ENCODE data around the gene NOL12.
"Not testable (repeated sequence)": the region's sequence is repeated elsewhere in the genome, so short reads cannot be mapped to it uniquely, and the experiment has no call there.

Gene NOL12

DNA sequence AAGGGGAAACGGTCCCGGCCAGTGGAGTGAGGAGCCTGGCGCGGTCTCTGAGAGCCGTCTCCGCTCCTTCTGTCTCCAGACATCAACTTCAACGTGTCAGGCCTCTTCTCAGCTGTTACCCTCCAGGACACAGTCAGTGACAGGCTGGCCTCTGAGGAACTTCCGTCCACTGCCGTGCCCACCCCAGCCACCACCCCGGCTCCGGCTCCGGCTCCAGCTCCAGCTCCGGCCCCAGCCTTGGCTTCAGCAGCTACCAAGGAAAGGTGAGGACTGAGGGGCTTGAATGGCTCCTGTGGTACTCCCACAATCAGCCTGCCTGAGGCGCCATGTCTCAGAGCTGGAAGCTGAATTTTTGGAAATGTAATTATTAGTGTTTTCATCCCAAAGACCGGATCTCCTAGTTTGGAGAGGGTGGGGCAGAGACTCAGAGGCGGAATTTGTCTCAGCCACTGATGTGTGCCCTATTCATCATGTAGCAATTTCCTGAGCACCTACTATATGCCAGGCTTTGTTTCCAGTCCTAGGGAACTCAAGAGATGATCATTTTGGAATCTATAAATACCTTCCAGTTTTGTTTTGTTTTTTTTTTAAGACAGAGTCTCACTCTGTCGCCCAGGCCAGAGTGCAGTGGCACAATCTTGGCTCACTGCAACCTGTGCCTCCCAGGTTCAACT lies 35.5 kb upstream of the NOL12 start:
- no peak overlapping the region for H2AK5ac ChIP-seq (ENCODE audit: low read length, severe bottlenecking)
- 98% methylated on average over 14 of the region's 17 CpGs for WGBS
- no peak overlapping the region for H3K14ac ChIP-seq (ENCODE audit: low read length in 2 of 2)
- H2AFZ ChIP-seq (ENCODE audit: low read depth, low read length), result no peak overlapping the region
- H3K79me1 ChIP-seq (replicated peaks; ENCODE audit: low read length, poor library complexity, severe bottlenecking), result peaks cover 33% of the 10 kb centered on the region
- H4K8ac ChIP-seq (ENCODE audit: low read length), result no peak overlapping the region
- no peak overlapping the region for H3K4me2 ChIP-seq (ENCODE audit: low read length, poor library complexity, severe bottlenecking)
- no peak overlapping the region for H3K18ac ChIP-seq (ENCODE audit: low read depth in 1 of 2, low read length in 2 of 2)
- H3K27me3 ChIP-seq (ENCODE audit: control insufficient read depth in 1 of 2, insufficient read depth in 1 of 2, low read length in 2 of 2), result no peaks in the 10 kb centered on the region
- H3K23ac ChIP-seq (ENCODE audit: low read length in 2 of 2), result no peak overlapping the region
- DNase-seq, result no peak
- no peak overlapping the region for H2BK120ac ChIP-seq (ENCODE audit: low read depth, low read length)
- no peak overlapping the region for H3K4me3 ChIP-seq (ENCODE audit: insufficient read depth in 1 of 2, low read depth in 1 of 2, low read length in 2 of 2)
- H3K9ac ChIP-seq (ENCODE audit: low read length), result no peak overlapping the region
- no peak overlapping the region for H3K27ac ChIP-seq (ENCODE audit: low read length, poor library complexity, severe bottlenecking)
- no peak overlapping the region for H2BK15ac ChIP-seq (ENCODE audit: low read depth, poor library complexity, severe bottlenecking)
- peaks cover 42 to 91% of the 10 kb centered on the region in 2 experiments for H3K36me3 ChIP-seq (ENCODE audit: control insufficient read depth in 1 of 2, insufficient read depth in 2 of 2, low read depth in 1 of 2, low read length in 2 of 2)
- H2BK5ac ChIP-seq (ENCODE audit: low read depth, low read length, poor library complexity, severe bottlenecking), result no peak overlapping the region
- H3K9me3 ChIP-seq (ENCODE audit: control insufficient read depth, low read length), result no peaks in the 10 kb centered on the region
- no peak overlapping the region for H3K4ac ChIP-seq (ENCODE audit: low read depth in 1 of 2, low read length in 2 of 2)
- peaks cover 3% of the 10 kb centered on the region for H3K4me1 ChIP-seq (ENCODE audit: control insufficient read depth, insufficient read depth, low read depth, low read length)
- no peak overlapping the region for H2BK12ac ChIP-seq (ENCODE audit: low read length in 2 of 2)
- H4K91ac ChIP-seq (ENCODE audit: low read length), result no peak overlapping the region

DNA sequence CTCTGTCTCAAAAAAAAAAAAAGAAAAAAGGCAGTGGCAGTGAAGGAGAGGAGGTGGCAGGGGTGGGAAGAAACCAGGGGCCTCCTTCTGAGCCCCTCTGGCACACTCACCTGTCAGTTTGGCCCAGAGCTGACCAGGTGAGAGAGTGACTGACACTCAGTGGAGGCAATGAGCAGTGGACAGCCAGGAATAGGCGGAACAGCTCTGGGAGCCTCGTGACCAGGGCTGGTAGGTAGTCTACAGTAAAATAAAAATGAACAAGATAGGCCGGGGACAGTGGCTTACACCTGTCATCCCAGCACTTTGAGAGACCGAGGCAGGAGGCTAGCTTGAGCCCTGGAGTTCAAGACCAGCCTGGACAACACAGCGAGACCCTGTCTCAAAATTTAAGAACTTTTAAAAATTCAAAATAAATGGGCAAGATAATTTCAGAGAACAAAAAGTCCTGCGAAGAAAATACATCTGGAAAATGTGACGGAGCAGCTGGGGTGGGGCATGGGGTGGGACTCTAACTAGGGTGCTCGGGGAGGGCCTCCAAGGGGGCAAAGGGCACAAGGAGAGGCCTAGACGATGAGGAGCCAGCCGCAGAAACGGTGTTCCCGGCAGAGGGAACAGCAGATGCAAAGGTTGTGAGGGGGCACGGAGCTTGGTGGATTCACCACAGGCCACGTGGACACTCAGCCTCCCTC lies 31.4 kb upstream of the NOL12 start:
- no peak overlapping the region for H2BK15ac ChIP-seq (ENCODE audit: low read depth, poor library complexity, severe bottlenecking)
- H4K8ac ChIP-seq (ENCODE audit: low read length), result no peak overlapping the region
- WGBS, result 94% methylated on average over 13 of the region's 14 CpGs
- H2BK120ac ChIP-seq (ENCODE audit: low read depth, low read length), result no peak overlapping the region
- H3K27me3 ChIP-seq (ENCODE audit: control insufficient read depth in 1 of 2, insufficient read depth in 1 of 2, low read length in 2 of 2), result no peaks in the 10 kb centered on the region
- H3K4me3 ChIP-seq (ENCODE audit: insufficient read depth in 1 of 2, low read depth in 1 of 2, low read length in 2 of 2), result no peak overlapping the region
- H3K27ac ChIP-seq (ENCODE audit: low read length, poor library complexity, severe bottlenecking), result no peak overlapping the region
- no peak overlapping the region for H3K4me2 ChIP-seq (ENCODE audit: low read length, poor library complexity, severe bottlenecking)
- no peak overlapping the region for H2AFZ ChIP-seq (ENCODE audit: low read depth, low read length)
- no peak overlapping the region for H4K91ac ChIP-seq (ENCODE audit: low read length)
- H2AK5ac ChIP-seq (ENCODE audit: low read length, severe bottlenecking), result no peak overlapping the region
- H3K4me1 ChIP-seq (ENCODE audit: control insufficient read depth, insufficient read depth, low read depth, low read length), result peaks cover 12% of the 10 kb centered on the region
- H2BK5ac ChIP-seq (ENCODE audit: low read depth, low read length, poor library complexity, severe bottlenecking), result no peak overlapping the region
- H3K9ac ChIP-seq (ENCODE audit: low read length), result no peak overlapping the region
- no peak for DNase-seq
- H3K9me3 ChIP-seq (ENCODE audit: control insufficient read depth, low read length), result no peaks in the 10 kb centered on the region
- no peak overlapping the region for H3K18ac ChIP-seq (ENCODE audit: low read depth in 1 of 2, low read length in 2 of 2)
- no peak overlapping the region for H3K14ac ChIP-seq (ENCODE audit: low read length in 2 of 2)
- no peak overlapping the region for H2BK12ac ChIP-seq (ENCODE audit: low read length in 2 of 2)
- H3K79me1 ChIP-seq (replicated peaks; ENCODE audit: low read length, poor library complexity, severe bottlenecking), result peaks cover 13% of the 10 kb centered on the region
- no peak overlapping the region for H3K4ac ChIP-seq (ENCODE audit: low read depth in 1 of 2, low read length in 2 of 2)
- H3K23ac ChIP-seq (ENCODE audit: low read length in 2 of 2), result no peak overlapping the region
- peaks cover 28 to 59% of the 10 kb centered on the region in 2 experiments for H3K36me3 ChIP-seq (ENCODE audit: control insufficient read depth in 1 of 2, insufficient read depth in 2 of 2, low read depth in 1 of 2, low read length in 2 of 2)

DNA sequence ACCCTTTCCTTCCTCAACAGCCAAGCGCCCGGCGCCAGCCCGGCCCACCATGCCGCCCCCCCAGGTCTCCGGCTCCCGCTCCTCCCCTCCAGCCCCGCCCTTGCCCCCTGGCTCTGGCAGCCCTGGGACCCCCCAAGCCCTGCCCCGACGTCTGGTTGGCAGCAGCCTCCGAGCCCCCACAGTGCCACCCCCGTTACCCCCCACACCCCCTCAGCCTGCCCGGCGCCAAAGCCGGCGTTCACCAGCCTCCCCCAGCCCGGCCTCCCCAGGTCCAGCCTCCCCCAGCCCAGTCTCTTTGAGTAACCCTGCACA lies 30.9 kb upstream of the NOL12 start:
- H2BK15ac ChIP-seq (ENCODE audit: low read depth, poor library complexity, severe bottlenecking), result no peak overlapping the region
- H2AFZ ChIP-seq (ENCODE audit: low read depth, low read length), result no peak overlapping the region
- H3K36me3 ChIP-seq (ENCODE audit: control insufficient read depth in 1 of 2, insufficient read depth in 2 of 2, low read depth in 1 of 2, low read length in 2 of 2), result peaks cover 23 to 56% of the 10 kb centered on the region in 2 experiments
- no peak overlapping the region for H4K91ac ChIP-seq (ENCODE audit: low read length)
- H3K27ac ChIP-seq (ENCODE audit: low read length, poor library complexity, severe bottlenecking), result no peak overlapping the region
- peaks cover 12% of the 10 kb centered on the region for H3K79me1 ChIP-seq (replicated peaks; ENCODE audit: low read length, poor library complexity, severe bottlenecking)
- no peak overlapping the region for H3K23ac ChIP-seq (ENCODE audit: low read length in 2 of 2)
- H3K9ac ChIP-seq (ENCODE audit: low read length), result no peak overlapping the region
- H3K14ac ChIP-seq (ENCODE audit: low read length in 2 of 2), result no peak overlapping the region
- H4K8ac ChIP-seq (ENCODE audit: low read length), result no peak overlapping the region
- WGBS, result 97% methylated on average over 12 of the region's 17 CpGs
- no peak for DNase-seq
- no peak overlapping the region for H3K4me2 ChIP-seq (ENCODE audit: low read length, poor library complexity, severe bottlenecking)
- H3K18ac ChIP-seq (ENCODE audit: low read depth in 1 of 2, low read length in 2 of 2), result no peak overlapping the region
- H3K9me3 ChIP-seq (ENCODE audit: control insufficient read depth, low read length), result no peaks in the 10 kb centered on the region
- no peak overlapping the region for H3K4ac ChIP-seq (ENCODE audit: low read depth in 1 of 2, low read length in 2 of 2)
- no peak overlapping the region for H2AK5ac ChIP-seq (ENCODE audit: low read length, severe bottlenecking)
- no peak overlapping the region for H2BK120ac ChIP-seq (ENCODE audit: low read depth, low read length)
- no peak overlapping the region for H3K4me3 ChIP-seq (ENCODE audit: insufficient read depth in 1 of 2, low read depth in 1 of 2, low read length in 2 of 2)
- no peaks in the 10 kb centered on the region for H3K27me3 ChIP-seq (ENCODE audit: control insufficient read depth in 1 of 2, insufficient read depth in 1 of 2, low read length in 2 of 2)
- H2BK5ac ChIP-seq (ENCODE audit: low read depth, low read length, poor library complexity, severe bottlenecking), result no peak overlapping the region
- H3K4me1 ChIP-seq (ENCODE audit: control insufficient read depth, insufficient read depth, low read depth, low read length), result peaks cover 16% of the 10 kb centered on the region
- no peak overlapping the region for H2BK12ac ChIP-seq (ENCODE audit: low read length in 2 of 2)

DNA sequence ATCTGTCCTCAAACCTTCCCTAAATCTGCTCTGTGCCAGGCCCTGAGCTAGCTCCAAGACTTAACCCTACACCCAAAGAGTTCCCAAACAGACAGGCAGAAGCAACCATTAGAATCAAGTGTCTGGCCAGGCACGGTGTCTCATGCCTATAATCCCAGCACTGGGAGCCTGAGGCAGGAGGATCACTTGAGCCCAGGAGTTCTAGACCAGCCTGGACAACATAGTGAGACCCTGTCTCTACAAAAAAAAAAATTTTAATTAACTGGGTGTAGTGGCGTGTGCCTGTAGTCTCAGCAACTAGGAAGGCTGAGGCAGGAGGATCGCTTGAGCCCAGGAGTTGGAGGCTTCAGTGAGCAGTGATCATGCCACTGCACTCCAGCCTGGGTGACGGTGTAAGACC lies 29.6 kb upstream of the NOL12 start:
- H3K79me1 ChIP-seq (replicated peaks; ENCODE audit: low read length, poor library complexity, severe bottlenecking), result peaks cover 12% of the 10 kb centered on the region
- not testable (repeated sequence) for H3K4me3 ChIP-seq (ENCODE audit: insufficient read depth in 1 of 2, low read depth in 1 of 2, low read length in 2 of 2); H3K14ac ChIP-seq (ENCODE audit: low read length in 2 of 2); H3K9ac ChIP-seq (ENCODE audit: low read length); H3K18ac ChIP-seq (ENCODE audit: low read depth in 1 of 2, low read length in 2 of 2); H2BK5ac ChIP-seq (ENCODE audit: low read depth, low read length, poor library complexity, severe bottlenecking); H3K9me3 ChIP-seq (ENCODE audit: control insufficient read depth, low read length); H3K27ac ChIP-seq (ENCODE audit: low read length, poor library complexity, severe bottlenecking); H4K91ac ChIP-seq (ENCODE audit: low read length); H3K23ac ChIP-seq (ENCODE audit: low read length in 2 of 2); H2BK12ac ChIP-seq (ENCODE audit: low read length in 2 of 2); H2BK120ac ChIP-seq (ENCODE audit: low read depth, low read length); H3K4ac ChIP-seq (ENCODE audit: low read depth in 1 of 2, low read length in 2 of 2); DNase-seq; H2AK5ac ChIP-seq (ENCODE audit: low read length, severe bottlenecking); H4K8ac ChIP-seq (ENCODE audit: low read length); H3K27me3 ChIP-seq (ENCODE audit: control insufficient read depth in 1 of 2, insufficient read depth in 1 of 2, low read length in 2 of 2); H3K4me2 ChIP-seq (ENCODE audit: low read length, poor library complexity, severe bottlenecking); H2BK15ac ChIP-seq (ENCODE audit: low read depth, poor library complexity, severe bottlenecking); H2AFZ ChIP-seq (ENCODE audit: low read depth, low read length)
- H3K4me1 ChIP-seq (ENCODE audit: control insufficient read depth, insufficient read depth, low read depth, low read length), result peaks cover 27% of the 10 kb centered on the region
- H3K36me3 ChIP-seq (ENCODE audit: control insufficient read depth in 1 of 2, insufficient read depth in 2 of 2, low read depth in 1 of 2, low read length in 2 of 2), result peaks cover 10 to 44% of the 10 kb centered on the region in 2 experiments
- WGBS, result over 99% methylated on average over 4 of the region's 4 CpGs
